ENCODE data around the gene PTPDC1.

- no peak for TF ChIP-seq CTCF (IDR thresholded peaks at IDR 0.05 in 4 of 5, conservative IDR thresholded peaks at IDR 0.05 in 1 of 5)
- no peak for TF ChIP-seq POLR2A (IDR thresholded peaks at IDR 0.05)
These were observed 22.4 kb upstream of the PTPDC1 start for GRCh38 chr9:94061864-94062263.
